IPS-15b (cell line): ENCODE results near the gene NSD1.
"Not testable (repeated sequence)": the region's sequence is repeated elsewhere in the genome, so short reads cannot be mapped to it uniquely, and the experiment has no call there.

Experiments
- H3K27me3 ChIP-seq: one replicate; pipeline ENCODE4 v1.6.1; 2013; ENCODE audit warnings: low read length; ENCODE audit not compliant: control insufficient read depth, insufficient read depth
- H3K36me3 ChIP-seq: one replicate; pipeline ENCODE4 v1.6.1; 2013; ENCODE audit warnings: low read length; ENCODE audit not compliant: control insufficient read depth, insufficient read depth
- H3K4me1 ChIP-seq: one replicate; pipeline ENCODE4 v1.6.1; 2013; ENCODE audit warnings: mild to moderate bottlenecking, low read length; ENCODE audit not compliant: control insufficient read depth, insufficient read depth
- H3K4me3 ChIP-seq: one replicate; pipeline ENCODE4 v1.5.1; 2013; ENCODE audit warnings: low read depth, low read length
- H3K9ac ChIP-seq: one replicate; pipeline ENCODE4 v1.6.1; 2013; ENCODE audit warnings: low read depth, mild to moderate bottlenecking, low read length
- H3K9me3 ChIP-seq: one replicate; pipeline ENCODE4 v1.6.1; 2013; ENCODE audit warnings: mild to moderate bottlenecking, low read length; ENCODE audit not compliant: control insufficient read depth, insufficient read depth

NSD1 gene

GRCh38 chr5:177256296-177256695, 122.7 kb downstream of the NSD1 start:
- peaks cover 24% of the 10 kb centered on the region for H3K36me3 ChIP-seq
- no peaks in the 10 kb centered on the region for H3K27me3 ChIP-seq
- no peaks in the 10 kb centered on the region for H3K4me1 ChIP-seq
- no peaks in the 10 kb centered on the region for H3K9me3 ChIP-seq
- no peak overlapping the region for H3K4me3 ChIP-seq
- H3K9ac ChIP-seq: no peak overlapping the region

GRCh38 chr5:177258711-177259110, 125.1 kb downstream of the NSD1 start:
- peaks cover 17% of the 10 kb centered on the region for H3K36me3 ChIP-seq
- not testable (repeated sequence) for H3K27me3 ChIP-seq, H3K9me3 ChIP-seq, H3K4me3 ChIP-seq, H3K4me1 ChIP-seq, H3K9ac ChIP-seq

GRCh38 chr5:177260961-177261360, 127.4 kb downstream of the NSD1 start:
- Histone ChIP-seq H3K4me3 (no peak overlapping the region), H3K36me3 (peaks cover 11% of the 10 kb centered on the region), H3K4me1 (no peaks in the 10 kb centered on the region), H3K9me3 (no peaks in the 10 kb centered on the region), H3K27me3 (no peaks in the 10 kb centered on the region), H3K9ac (no peak overlapping the region)

GRCh38 chr5:177261510-177261909, 127.9 kb downstream of the NSD1 start:
- Histone ChIP-seq H3K4me1 (no peaks in the 10 kb centered on the region), H3K36me3 (peaks cover 15% of the 10 kb centered on the region), H3K9me3 (no peaks in the 10 kb centered on the region), H3K9ac (no peak overlapping the region), H3K27me3 (no peaks in the 10 kb centered on the region), H3K4me3 (no peak overlapping the region)

- Histone ChIP-seq H3K36me3 (peaks cover 22% of the 10 kb centered on the region), H3K9me3 (no peaks in the 10 kb centered on the region), H3K27me3 (no peaks in the 10 kb centered on the region), H3K4me3 (no peak overlapping the region), H3K4me1 (no peaks in the 10 kb centered on the region), H3K9ac (no peak overlapping the region)
Observed at GRCh38 chr5:177264178-177264577, 130.6 kb downstream of the NSD1 start.

- no peak overlapping the region for H3K4me3 ChIP-seq
- H3K9me3 ChIP-seq: no peaks in the 10 kb centered on the region
- H3K4me1 ChIP-seq: no peaks in the 10 kb centered on the region
- no peak overlapping the region for H3K9ac ChIP-seq
- H3K27me3 ChIP-seq: no peaks in the 10 kb centered on the region
- peaks cover 31% of the 10 kb centered on the region for H3K36me3 ChIP-seq
Observed at GRCh38 chr5:177265395-177265794, 131.8 kb downstream of the NSD1 start.

GRCh38 chr5:177269232-177269895, 135.8 kb downstream of the NSD1 start:
- Histone ChIP-seq H3K9me3 (no peaks in the 10 kb centered on the region), H3K4me1 (no peaks in the 10 kb centered on the region), H3K9ac (no peak overlapping the region), H3K36me3 (peaks cover 38% of the 10 kb centered on the region), H3K4me3 (no peak overlapping the region), H3K27me3 (no peaks in the 10 kb centered on the region)

GRCh38 chr5:177269976-177270375, 136.4 kb downstream of the NSD1 start:
- H3K9ac ChIP-seq: no peak overlapping the region
- H3K36me3 ChIP-seq: peaks cover 40% of the 10 kb centered on the region
- H3K27me3 ChIP-seq: no peaks in the 10 kb centered on the region
- H3K9me3 ChIP-seq: no peaks in the 10 kb centered on the region
- H3K4me3 ChIP-seq: no peak overlapping the region
- no peaks in the 10 kb centered on the region for H3K4me1 ChIP-seq

GRCh38 chr5:177270653-177271052, 137.1 kb downstream of the NSD1 start:
- Histone ChIP-seq H3K9ac (no peak overlapping the region), H3K4me3 (no peak overlapping the region), H3K9me3 (no peaks in the 10 kb centered on the region), H3K4me1 (no peaks in the 10 kb centered on the region), H3K36me3 (peaks cover 43% of the 10 kb centered on the region), H3K27me3 (no peaks in the 10 kb centered on the region)

GRCh38 chr5:177271113-177271512, 137.5 kb downstream of the NSD1 start:
- Histone ChIP-seq H3K27me3 (no peaks in the 10 kb centered on the region), H3K9ac (no peak overlapping the region), H3K4me1 (no peaks in the 10 kb centered on the region), H3K9me3 (no peaks in the 10 kb centered on the region), H3K36me3 (peaks cover 45% of the 10 kb centered on the region), H3K4me3 (no peak overlapping the region)

GRCh38 chr5:177275883-177276282, 142.3 kb downstream of the NSD1 start:
- Histone ChIP-seq H3K27me3 (no peaks in the 10 kb centered on the region), H3K4me1 (no peaks in the 10 kb centered on the region), H3K4me3 (no peak overlapping the region), H3K9ac (no peak overlapping the region), H3K36me3 (peaks cover 44% of the 10 kb centered on the region), H3K9me3 (no peaks in the 10 kb centered on the region)

- H3K36me3 ChIP-seq: peaks cover 51% of the 10 kb centered on the region
- no peaks in the 10 kb centered on the region for H3K4me1 ChIP-seq
- no peak overlapping the region for H3K9ac ChIP-seq
- H3K9me3 ChIP-seq: no peaks in the 10 kb centered on the region
- H3K27me3 ChIP-seq: no peaks in the 10 kb centered on the region
- no peak overlapping the region for H3K4me3 ChIP-seq
Observed at GRCh38 chr5:177276886-177277285, 143.3 kb downstream of the NSD1 start.
